Anterior cingulate cortex (tissue), 58 donors: Measurements from ENCODE around the gene C15orf39.
"Not testable (repeated sequence)": the region's sequence is repeated elsewhere in the genome, so short reads cannot be mapped to it uniquely, and the experiment has no call there.

Experiments
- DNase-seq, 58 donors: peaks; one replicate each; lab custom pipeline; 2025; lab: John Stamatoyannopoulos, UW

Gene C15orf39

DNA sequence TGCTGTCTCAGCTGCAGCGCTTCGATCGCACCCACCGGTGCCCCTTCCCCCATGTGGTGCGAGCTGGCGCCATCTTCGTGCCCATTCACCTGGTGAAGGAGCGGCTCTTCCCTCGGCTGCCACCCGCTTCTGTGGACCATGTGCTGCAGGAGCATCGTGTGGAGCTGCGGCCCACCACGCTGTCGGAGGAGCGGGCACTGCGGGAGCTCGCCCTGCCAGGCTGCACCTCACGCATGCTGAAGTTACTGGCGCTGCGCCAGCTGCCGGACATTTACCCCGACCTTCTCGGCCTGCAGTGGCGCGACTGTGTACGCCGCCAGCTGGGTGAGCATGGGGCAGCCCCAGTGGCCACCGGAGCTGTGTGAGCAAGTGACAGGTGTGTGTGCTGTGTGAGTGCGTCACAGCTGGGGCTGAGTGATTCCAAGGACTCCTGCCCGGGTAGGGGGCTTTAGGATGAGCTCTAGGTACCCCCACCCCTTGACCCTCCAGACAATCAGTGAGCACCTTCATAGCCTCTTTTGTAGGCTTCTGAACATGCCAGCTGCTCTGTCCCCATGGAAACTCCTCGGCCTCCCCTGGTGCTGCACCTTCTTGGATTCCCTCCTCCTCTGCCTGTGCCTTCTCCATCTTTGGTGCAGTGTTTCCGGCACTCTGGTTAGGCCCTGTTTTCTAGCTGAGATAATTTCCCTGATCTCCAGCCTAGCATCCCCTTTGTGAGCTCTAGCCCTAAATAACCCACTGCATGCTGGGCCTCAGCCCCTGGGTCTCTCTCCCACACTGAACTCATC is 7.0 kb downstream of the C15orf39 start:
- DNase-seq, result peak in 6 of 58 donors; percentile 8 to 48 (median 12)

DNA sequence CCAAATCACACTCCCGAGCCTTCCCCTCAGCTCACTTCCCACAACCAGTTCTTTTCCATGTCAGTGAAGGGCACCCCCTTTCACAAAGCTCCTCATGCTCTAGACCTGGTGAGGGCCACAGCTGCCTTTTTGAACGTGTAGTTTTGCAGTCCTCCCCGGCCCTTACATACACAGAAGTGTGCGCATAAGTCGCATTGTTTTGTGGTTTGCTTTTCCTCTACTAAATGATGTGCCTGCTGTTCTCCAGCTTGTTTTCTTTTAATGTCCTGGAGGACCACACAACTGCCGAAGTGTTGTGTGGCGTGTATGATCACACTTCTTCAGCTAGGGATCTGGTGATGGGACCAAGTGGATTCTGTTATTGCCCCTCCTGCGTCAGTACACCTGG is 7.6 kb downstream of the C15orf39 start:
- no peak for DNase-seq

DNA sequence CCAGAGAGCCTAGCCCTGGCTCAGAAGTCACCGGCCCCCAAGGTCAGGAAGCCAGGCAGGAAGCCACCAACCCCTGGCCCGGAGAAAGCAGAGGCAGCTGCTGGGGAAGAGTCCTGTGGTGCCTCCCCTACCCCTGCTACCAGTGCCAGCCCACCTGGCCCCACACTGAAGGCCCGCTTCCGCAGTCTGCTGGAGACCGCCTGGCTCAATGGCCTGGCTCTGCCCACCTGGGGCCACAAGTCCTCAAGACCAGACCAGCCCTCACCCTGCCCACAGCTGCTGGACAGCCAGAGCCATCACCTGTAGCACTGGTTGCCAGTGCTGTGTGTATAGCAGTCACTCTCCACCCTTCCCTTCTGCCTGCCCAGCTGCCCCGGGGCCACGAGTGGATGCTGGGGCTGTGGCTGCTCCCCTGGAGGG is 9.1 kb downstream of the C15orf39 start:
- DNase-seq, result no peak

DNA sequence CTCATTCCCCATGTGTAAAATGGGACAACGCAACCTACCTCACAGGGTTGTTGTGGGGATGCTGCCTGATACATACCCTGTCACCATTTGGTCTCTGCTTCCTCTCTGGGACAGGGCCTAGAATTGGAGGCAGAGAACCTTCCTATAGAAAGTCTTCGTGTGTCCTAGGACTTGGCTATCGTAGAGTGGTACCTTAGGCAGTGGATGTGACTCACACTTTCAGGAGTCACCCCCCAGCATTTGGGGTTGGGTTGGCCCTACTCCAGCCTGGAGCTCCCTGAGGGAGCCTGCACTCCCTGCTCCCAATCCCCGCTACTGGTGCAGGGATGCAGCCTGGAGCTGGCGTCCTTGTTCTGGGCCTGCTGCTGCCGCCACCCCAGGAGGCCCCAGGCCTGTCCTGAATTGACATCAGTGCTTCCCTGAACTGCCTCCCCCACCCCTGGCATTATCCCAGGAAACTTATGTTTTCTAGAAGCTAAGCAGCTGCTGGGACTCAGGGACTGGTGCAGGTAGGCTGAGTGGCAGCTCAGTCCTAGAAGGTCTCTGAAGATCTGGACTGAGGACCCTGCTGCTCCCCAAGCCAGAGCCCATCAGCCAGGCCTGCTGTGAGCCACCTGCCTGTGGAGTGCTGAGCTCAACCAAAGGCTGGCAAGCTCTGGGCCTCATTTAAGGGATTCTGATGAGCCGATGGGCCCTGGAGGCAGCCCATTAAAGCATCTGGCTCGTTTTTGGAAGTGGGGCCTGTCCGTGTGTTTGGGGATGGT is 9.9 kb downstream of the C15orf39 start:
- DNase-seq, result no peak

DNA sequence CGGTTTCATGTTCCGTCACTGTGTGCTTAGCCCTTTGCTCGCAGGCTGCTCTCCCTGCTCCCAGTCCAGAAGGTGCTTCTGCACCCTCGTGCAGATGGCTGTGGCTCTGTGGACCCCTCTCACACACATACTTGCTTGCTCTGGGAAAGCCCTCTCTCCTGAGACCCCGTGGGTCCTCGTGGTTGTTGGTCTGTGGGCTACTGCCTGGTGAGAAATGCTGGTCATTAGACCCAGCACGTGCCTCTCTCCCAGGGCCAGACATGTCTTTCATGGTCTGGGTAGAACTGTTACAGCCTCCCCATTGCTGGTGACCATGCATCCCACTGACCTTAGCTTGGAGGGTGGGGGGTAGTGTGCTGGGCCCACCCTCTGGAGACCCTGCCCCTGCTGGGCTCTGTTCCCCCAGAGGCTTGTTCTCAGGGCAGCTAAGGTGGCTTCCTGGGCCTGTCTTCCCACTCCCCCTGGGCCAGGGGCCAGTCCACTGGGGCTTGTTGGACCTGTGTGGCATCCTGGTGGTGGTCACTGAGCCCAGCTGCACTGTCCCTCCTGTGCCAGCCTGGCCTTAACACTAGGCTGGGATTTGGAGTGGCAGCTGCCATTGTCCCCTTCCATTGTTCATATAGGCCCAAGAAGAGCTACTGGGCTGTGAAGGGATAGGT is 10.6 kb downstream of the C15orf39 start:
- no peak for DNase-seq

DNA sequence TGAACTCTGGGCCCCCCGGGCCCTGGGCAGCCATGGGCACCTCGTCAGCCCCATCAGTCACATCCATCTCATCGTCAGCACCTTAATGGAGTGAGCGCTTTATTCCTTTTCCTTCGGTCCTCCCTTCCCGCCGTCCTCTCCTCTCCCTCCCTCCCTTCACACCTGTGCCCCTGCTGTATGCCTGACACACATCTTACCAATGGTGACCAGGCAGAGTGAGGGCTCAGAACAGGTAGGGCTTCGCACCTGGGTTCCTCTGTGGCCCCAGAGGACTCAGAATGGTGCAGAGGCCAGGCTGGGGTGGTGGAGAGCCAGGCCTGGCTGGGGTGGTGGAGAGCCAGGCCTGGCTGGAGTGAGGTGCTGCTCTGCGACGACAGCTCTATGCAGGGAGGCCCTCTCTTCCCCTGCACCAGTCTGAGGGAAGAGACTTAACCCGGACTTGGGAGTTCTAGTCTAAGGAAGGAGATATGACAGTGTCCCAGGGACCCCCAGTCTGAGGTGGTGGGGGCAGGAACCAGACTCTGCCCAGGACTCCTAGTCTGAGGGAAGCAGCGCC is 11.6 kb downstream of the C15orf39 start:
- DNase-seq, result no peak

DNA sequence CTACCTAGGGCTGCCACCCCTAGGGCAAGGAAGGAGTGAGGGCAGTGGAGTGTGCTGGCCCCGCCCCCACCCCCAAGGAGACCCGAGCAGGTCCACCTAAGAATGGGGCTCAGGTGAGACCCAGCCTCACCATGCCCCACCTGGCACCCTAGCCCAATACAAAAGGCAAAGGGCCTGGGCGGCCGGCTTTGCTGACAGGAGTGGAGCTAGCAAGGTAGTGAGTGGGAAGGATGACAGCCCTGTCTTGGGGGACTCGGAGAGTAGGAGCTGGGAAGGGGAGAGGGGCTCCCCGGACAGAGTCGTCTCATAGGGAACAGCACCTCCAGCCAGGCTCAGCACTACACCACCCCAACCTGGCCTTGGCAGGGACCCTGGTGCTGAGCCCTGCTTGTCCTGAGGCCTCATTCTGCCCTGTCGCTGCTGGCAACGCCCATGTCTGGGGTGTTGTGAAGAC is 12.1 kb downstream of the C15orf39 start:
- DNase-seq, result no peak

DNA sequence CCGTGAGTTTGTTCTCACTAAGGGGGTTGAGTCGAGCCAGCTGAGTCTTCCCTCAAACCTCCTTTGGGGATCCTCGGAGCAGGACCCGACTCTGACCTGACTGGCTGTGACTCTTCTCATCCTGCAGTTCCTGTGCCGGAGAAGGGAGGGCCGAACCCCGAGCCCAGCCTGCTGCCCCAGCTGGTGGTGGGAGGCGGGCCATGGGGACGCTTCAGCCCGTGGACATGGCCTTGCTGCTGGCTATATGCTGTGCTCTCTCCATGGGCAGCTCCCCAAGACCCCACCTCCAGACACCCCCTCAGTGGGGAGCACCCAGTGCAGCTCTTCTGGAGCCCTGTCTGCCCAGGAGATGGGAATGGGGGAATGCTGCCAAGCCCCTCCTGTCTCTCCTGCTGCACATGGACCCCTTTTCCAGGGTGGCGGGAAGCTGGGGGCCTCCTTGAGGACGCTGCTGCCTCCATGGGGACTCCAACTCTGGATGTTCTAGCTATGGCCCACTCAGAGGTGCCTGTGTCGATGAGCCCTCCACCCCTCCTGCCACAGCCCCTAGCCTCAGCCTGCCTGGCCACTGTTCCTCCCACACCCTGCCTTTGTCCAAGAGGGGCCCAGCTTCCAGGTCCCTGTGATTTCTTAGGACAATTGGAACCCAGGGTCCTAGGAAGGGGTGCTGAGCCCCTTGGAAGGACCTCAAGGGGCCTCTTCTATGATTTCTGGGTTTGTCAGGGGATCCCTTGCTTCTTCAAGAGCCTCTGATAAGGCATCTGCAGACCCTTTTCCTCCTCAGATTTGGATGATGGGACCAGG is 12.8 kb downstream of the C15orf39 start:
- DNase-seq, result no peak

DNA sequence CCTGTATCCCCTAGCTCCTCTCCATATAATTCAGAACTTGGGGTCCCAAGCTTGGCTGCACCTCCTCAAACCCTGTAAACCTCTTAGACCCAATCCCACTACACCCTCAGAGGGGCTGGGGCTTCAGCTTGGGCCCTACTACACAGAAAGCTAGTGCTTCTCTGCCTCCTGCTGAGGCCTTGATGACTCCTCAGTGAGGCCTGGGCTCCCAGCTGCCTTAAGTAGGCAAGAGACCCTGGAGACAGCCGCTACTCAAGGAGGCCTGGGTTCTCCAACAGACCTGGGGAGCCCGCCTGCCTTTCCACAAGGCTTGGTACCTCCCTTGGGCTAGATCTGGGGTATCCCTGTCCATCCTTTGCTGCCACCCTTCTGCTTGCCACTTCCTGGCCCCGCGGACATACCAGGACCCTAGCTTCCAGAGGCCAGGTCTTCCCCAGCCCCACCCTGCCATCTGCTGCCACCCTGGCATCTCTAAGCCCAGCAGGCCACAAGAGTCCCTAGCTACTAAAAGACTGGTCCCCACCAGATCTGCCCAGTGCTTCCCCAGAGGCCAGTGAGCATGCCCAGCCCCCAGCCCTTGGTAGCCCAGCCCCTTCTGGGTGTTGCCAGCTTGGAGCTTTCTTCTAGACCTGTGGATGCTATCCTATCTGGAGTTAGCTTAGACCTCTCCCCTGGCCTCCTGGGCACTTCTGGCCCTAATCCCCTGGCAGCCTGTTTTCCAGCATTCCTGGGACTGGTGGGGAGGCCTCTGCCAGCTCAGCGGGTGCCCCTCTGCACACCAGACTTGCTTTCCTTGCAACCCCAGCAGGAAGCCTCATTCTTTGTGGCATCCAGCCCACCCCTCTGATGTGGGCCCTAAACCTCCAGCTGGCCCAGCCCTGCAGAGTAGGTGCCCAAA is 13.7 kb downstream of the C15orf39 start:
- no peak for DNase-seq

DNA sequence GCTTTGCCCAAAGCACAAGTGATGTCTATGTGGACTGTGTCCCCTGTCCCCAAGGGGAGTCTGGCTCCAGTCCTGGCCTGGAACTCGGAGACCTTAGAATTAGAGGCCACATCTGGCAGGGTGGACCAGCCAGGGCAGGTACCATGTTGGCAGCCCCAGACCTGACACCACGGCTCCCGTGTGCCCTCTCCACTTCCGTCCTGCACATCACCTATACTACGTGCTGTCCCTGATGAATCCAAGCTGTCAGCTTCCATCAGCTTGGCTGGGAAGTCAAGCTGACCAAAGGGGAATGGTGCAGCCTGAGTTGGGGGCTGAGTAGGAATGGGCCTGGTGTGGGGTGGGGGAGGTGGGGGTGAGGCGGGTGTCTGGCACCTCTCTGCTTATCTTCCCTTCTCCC is 15.3 kb downstream of the C15orf39 start:
- no peak for DNase-seq

DNA sequence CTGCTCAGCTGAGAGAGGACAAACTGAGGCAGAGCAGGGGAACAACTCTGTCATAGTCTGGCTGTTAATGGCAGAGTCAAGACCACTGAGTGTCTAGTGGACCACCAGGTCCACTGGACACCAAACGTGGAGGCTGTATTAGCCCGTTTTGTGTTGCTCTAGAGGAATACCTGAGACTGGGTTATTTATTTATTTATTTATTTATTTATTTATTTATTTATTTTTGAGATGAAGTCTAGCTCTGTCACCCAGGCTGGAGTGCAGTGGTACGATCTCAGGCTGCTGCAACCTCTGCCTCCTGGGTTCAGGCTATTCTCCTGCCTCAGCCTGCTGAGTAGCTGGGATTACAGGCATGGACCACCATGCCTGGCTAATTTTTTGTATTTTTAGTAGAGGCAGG is 15.9 kb downstream of the C15orf39 start:
- not testable (repeated sequence) for DNase-seq

DNA sequence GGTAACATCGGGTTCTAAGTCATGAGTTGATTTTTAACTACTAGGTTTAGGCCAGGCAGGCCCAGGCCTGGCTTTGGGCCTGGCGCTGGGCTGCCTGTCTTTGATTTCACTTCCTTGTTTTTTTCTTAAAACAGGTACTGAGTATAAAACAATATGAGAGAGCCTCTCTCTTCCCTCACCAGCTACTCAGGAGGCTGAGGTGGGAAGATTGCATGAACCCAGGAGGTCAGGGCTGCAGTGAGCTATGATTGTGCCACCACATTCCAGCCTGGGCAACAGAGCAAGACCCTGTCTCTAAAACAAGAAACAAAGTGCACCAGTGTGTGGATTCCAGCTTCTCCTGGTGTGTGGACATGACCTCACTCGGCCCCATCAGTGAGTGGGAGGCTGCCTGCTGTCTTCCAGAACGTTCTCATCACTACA is 17.8 kb downstream of the C15orf39 start:
- DNase-seq, result not testable (repeated sequence)

DNA sequence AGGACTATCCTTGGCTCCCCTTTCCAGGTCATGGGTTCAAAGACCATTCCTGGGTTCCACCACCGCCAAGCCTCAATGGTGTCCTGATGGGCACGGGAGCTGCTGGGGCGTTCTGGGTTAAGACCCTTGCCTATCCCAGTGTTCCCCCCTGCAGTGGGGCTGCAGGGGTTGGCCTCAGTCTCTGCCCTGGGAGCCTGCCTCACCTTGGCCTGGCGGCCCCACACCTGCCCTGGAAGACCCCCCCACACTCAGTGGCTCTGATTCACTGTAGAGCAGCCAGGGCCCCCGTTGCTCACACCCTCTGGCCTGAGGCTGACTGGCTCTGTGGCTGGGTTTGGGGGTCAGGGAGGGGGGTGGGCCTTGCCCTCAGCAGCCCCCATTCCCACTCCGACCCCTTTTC is 22.0 kb downstream of the C15orf39 start:
- no peak for DNase-seq

DNA sequence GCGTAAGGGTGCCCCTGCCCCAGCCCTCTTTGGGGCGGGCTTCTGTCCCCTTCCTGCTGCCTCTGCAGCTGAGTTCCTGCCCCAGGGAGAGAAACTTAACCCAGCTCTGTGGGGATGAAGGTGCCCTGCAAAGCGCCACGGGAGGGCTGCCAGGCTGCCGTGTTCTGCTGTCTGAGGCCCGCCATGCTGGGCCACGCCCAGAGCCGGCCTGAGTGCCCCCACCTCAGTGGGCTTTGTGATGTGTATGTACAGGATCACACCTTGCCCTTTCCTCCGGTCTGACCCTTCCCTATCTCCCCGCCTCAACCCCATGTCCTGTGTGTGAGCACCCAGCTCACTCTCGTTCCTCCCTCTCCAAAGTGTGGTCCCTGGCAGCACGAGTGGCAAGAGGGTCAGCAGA is 22.6 kb downstream of the C15orf39 start:
- no peak for DNase-seq

DNA sequence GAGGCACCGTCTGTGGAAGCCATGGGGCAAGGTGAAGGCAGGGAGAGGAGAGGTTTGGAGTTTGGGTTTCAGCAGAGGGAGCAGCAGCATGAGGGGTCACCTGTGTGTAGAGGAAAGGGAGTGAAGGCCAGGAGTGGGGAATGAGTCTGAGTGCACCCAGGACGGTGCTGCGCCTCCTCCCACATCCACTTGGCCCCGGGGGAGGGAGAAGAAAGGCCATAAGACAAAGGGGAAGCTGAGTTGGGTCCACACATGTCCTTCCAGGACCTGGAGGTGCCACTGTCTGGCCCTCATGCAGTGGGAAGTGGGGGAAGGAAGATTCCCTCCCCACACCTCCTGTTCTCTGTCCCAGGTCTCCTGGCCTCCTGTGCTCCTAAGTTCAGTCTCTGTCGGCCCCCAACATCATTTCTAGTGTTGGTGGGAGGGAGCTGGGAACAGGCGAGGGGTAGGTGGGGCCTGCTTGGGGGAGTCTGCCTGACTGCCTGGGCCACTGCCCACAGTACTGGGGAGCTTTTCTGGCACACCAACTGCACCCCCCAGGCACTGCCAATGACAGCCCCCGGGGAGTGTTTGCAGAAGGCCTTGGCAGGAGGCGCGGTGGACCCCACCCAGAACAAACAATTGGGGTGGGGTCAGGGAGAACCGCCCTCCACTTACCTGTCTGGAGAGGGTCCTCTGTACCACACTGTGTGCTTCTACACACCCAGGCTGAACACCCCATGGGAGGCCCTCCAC is 23.6 kb downstream of the C15orf39 start:
- DNase-seq, result not testable (repeated sequence)

DNA sequence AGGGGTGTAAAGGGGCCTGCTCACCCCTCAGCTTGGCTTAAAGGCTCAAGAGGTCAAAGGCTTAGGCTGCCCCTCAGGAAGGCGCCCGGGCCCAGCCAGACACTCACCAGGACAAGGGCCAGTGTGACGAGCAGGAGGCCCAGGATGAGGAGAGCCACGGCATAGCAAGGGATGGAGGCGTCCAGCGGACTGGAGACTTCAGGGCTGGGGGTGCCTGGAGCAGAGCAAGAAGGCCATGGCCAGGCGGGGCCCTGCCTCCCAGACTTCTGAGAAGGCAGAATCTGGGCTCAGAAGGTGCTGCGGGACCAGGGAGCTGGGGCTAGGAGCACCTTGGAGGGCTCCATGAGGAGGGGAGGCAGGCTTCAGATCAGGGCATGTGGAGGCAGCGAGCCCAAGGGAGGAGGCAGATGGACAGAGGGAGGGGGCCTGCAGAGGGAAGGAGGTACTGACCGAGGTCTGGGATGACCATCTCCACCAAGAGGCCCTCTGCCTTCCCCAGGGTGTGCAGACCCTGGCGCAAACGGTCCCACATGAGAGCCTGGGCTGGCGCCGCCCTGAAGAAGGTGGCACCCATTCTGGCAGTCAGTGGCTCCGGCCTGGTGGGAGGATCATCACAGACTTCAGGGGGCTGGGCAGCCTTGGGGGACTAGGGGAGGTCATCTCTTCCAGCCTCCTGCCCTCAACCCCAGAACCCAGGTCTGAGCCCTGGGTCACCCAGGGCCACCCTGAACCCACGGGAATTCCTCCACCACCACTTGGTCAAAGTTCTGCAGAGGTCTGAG is 24.5 kb downstream of the C15orf39 start:
- no peak for DNase-seq

DNA sequence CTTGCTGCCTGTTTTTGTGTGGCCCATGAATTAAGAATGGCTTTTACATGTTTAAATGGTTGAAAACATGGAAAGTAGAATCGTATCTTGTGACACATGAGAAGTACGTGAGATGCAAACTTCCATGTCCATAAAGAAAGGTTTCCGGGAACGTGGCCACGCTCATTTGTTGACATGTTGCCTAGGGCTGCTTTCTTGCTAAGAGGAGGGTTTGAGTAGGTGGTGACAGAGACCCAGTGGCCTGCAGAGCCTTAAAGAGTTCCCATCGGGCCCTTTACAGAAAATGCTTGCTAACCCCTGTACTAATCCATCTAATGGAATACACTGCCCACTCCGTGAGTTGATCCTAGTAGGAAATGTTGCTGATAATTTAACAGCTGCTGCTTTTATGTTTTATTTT is 25.4 kb downstream of the C15orf39 start:
- DNase-seq, result not testable (repeated sequence)
